ENCODE results near the gene C10orf90.

C10orf90 gene

GRCh38 chr10:126673565-126673964 lies 3.1 kb upstream of the C10orf90 start:
- DNase-seq (ENCODE audit: low spot score): no peak

- no peak for DNase-seq (ENCODE audit: low spot score)
Observed at GRCh38 chr10:126671402-126671975, 996 bp upstream of the C10orf90 start.

GRCh38 chr10:126670895-126671261 lies 385 bp upstream of the C10orf90 start:
- no peak for DNase-seq (ENCODE audit: low spot score)

GRCh38 chr10:126669168-126669567 lies 1.3 kb downstream of the C10orf90 start:
- no peak for DNase-seq (ENCODE audit: low spot score)

- no peak for DNase-seq (ENCODE audit: low spot score)
Observed at GRCh38 chr10:126668505-126668904, 2.0 kb downstream of the C10orf90 start.

- no peak for DNase-seq (ENCODE audit: low spot score)
Observed at GRCh38 chr10:126667568-126667967, 2.9 kb downstream of the C10orf90 start.

- DNase-seq (ENCODE audit: low spot score): no peak
Observed at GRCh38 chr10:126665207-126665606, 5.3 kb downstream of the C10orf90 start.

GRCh38 chr10:126663880-126664279 lies 6.6 kb downstream of the C10orf90 start:
- DNase-seq (ENCODE audit: low spot score): no peak

- DNase-seq (ENCODE audit: low spot score): no peak
Observed at GRCh38 chr10:126663328-126663727, 7.2 kb downstream of the C10orf90 start.

- no peak for DNase-seq (ENCODE audit: low spot score)
Observed at GRCh38 chr10:126661841-126662515, 8.5 kb downstream of the C10orf90 start.

GRCh38 chr10:126661356-126661755 lies 9.1 kb downstream of the C10orf90 start:
- no peak for DNase-seq (ENCODE audit: low spot score)

GRCh38 chr10:126659750-126660149 lies 10.7 kb downstream of the C10orf90 start:
- DNase-seq (ENCODE audit: low spot score): no peak

- DNase-seq (ENCODE audit: low spot score): no peak
Observed at GRCh38 chr10:126658928-126659327, 11.6 kb downstream of the C10orf90 start.

- no peak for DNase-seq (ENCODE audit: low spot score)
Observed at GRCh38 chr10:126654579-126654978, 15.9 kb downstream of the C10orf90 start.

GRCh38 chr10:126651467-126651866 lies 19.0 kb downstream of the C10orf90 start:
- no peak for DNase-seq (ENCODE audit: low spot score)

- DNase-seq (ENCODE audit: low spot score): no peak
Observed at GRCh38 chr10:126650161-126650560, 20.3 kb downstream of the C10orf90 start.

GRCh38 chr10:126647116-126647515 lies 23.4 kb downstream of the C10orf90 start:
- no peak for DNase-seq (ENCODE audit: low spot score)

- no peak for DNase-seq (ENCODE audit: low spot score)
Observed at GRCh38 chr10:126646110-126646509, 24.4 kb downstream of the C10orf90 start.

GRCh38 chr10:126640401-126640800 lies 30.1 kb downstream of the C10orf90 start:
- DNase-seq (ENCODE audit: low spot score): no peak

GRCh38 chr10:126639084-126639483 lies 31.4 kb downstream of the C10orf90 start:
- no peak for DNase-seq (ENCODE audit: low spot score)

- DNase-seq (ENCODE audit: low spot score): no peak
Observed at GRCh38 chr10:126638542-126638941, 32.0 kb downstream of the C10orf90 start.

GRCh38 chr10:126637501-126637900 lies 33.0 kb downstream of the C10orf90 start:
- DNase-seq (ENCODE audit: low spot score): no peak

- no peak for DNase-seq (ENCODE audit: low spot score)
Observed at GRCh38 chr10:126634911-126635310, 35.6 kb downstream of the C10orf90 start.

- DNase-seq (ENCODE audit: low spot score): no peak
Observed at GRCh38 chr10:126634347-126634746, 36.1 kb downstream of the C10orf90 start.
